Adipose tissue (tissue), 3 donors: ENCODE results near the gene EPHA10. TPM values are rescaled to one million over a fixed set of nuclear protein-coding genes. Genes with fewer than 3 reads are reported as not detected.
"Not testable (repeated sequence)": the region's sequence is repeated elsewhere in the genome, so short reads cannot be mapped to it uniquely, and the experiment has no call there.

Experiments
- H3K27ac ChIP-seq: one replicate; pipeline ENCODE4 v1.5.1; 2013; ENCODE audit warnings: low read depth, low read length
- WGBS, 3 donors: extraction: QIAGEN DNeasy Blood & Tissue Kit; methylation state at CpG; one replicate each; pipeline ENCODE4 v1.1.7; 2013; 5-methylcytosine and 5-hydroxymethylcytosine counted together
- polyA plus RNA-seq, 3 donors: library from polyadenylated mRNA; stranded (reverse); fragments of 200-250 nt; gene quantifications; one replicate each; pipeline ENCODE4 v1.2.3, GENCODE V29; 2013
- donor health status: healthy with polysubstance abuse.
- donor health status: Bipolar disorder and iron deficiency.
- donor health status: healthy.

Gene EPHA10
- polyA plus RNA-seq, 3 donors, result 0.04 to 2.0 (median 0.90) TPM

DNA sequence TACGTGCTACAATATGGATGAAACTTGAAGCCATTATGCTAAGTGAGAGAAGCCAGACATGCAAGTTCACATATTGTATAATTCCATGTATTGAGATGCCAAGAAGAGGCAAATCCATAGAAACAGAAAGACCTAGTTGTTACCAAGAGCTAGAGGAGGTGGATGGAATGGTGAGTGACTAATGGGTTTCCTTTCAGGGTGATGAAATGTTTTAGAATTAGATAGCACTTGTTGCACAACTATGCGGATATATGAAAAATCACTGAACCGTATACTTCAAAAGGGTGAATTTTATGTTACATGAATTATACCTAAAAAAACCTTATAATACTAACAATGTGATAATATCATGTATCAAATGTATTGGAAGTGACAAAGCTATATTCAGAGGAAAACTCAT lies 18.1 kb downstream of the EPHA10 start:
- WGBS, 3 donors, result 88 to 96% (median 93%) methylated on average over 3 of the region's 3 CpGs

DNA sequence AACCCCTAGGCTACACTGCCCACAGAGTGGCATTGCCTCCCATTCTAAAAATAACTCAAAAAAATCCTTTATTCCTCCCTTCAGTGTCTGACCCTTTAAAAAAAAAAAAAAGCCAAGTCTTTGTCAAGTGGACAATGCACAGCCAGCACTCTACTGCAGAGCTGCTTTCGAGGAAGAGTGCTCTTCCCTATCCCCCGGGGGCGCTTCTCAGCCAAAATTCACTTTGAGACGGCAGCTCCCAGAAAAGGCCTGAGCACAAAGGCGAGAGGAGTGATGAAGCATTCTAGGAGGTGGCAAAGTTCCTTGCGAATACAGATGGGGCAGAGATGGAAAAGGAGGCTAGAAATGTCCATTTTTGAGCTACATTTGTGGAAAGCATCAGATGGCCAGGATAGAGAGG lies 23.3 kb downstream of the EPHA10 start:
- 35 to 45% (median 38%) methylated on average over 6 of the region's 6 CpGs for WGBS, 3 donors

More for the DNA sequence above, 18.1 kb downstream of the EPHA10 start:
- H3K27ac ChIP-seq, result no peak overlapping the region

GRCh38 chr1:37741130-37741529 lies 23.8 kb downstream of the EPHA10 start:
- no peak overlapping the region for H3K27ac ChIP-seq
- WGBS, 3 donors, result 56 to 73% (median 65%) methylated on average over 9 of the region's 9 CpGs

More for the DNA sequence above, 23.3 kb downstream of the EPHA10 start:
- no peak overlapping the region for H3K27ac ChIP-seq

DNA sequence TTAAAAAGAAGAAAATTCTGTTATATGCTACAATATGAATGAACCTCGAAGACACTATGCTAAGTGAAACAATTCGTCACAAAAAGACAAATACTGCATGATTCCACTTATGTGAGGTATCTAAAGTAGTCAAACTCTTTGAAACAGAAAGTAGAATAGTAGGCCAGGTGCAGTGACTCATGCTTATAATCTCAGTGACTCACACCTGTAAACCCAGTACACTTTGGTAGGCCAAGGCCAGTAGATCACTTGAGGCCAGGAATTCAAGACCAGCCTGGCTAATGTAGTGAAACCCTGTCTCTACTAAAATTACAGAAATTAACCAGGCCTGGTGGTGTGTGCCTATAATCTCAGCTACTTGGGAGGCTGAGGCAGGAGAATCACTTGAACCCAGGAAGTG lies 25.7 kb downstream of the EPHA10 start:
- H3K27ac ChIP-seq, result no peak overlapping the region
- WGBS, 3 donors, result 50 to 91% (median 88%) methylated on average over 2 of the region's 2 CpGs

DNA sequence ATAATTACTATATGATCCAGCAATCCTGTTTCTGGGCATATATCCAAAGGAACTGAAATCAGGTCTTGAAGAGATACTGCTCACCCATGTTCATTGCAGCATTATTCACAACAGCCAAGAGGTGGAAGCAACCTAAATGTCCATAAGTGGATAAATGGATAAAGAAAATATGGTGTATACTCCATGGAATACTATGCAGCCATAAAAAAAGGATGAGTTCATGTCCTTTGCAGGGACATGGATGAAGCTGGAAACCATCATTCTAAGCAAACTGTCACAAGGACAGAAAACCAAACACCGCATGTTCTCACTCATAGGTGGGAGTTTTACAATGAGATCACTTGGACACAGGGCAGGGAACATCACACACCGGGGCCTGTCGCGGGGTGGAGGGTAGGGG lies 26.3 kb downstream of the EPHA10 start:
- 86 to 91% (median 88%) methylated on average over 4 of the region's 4 CpGs for WGBS, 3 donors

GRCh38 chr1:37737975-37738374 lies 26.9 kb downstream of the EPHA10 start:
- not testable (repeated sequence) for H3K27ac ChIP-seq
- 82 to 95% (median 83%) methylated on average over 7 of the region's 7 CpGs for WGBS, 3 donors

More for the DNA sequence above, 26.3 kb downstream of the EPHA10 start:
- not testable (repeated sequence) for H3K27ac ChIP-seq

GRCh38 chr1:37734629-37735591 lies 30.0 kb downstream of the EPHA10 start:
- 14 to 32% (median 20%) methylated on average over 23 to 32 of the region's 32 CpGs for WGBS, 3 donors
- H3K27ac ChIP-seq, result no peak overlapping the region

DNA sequence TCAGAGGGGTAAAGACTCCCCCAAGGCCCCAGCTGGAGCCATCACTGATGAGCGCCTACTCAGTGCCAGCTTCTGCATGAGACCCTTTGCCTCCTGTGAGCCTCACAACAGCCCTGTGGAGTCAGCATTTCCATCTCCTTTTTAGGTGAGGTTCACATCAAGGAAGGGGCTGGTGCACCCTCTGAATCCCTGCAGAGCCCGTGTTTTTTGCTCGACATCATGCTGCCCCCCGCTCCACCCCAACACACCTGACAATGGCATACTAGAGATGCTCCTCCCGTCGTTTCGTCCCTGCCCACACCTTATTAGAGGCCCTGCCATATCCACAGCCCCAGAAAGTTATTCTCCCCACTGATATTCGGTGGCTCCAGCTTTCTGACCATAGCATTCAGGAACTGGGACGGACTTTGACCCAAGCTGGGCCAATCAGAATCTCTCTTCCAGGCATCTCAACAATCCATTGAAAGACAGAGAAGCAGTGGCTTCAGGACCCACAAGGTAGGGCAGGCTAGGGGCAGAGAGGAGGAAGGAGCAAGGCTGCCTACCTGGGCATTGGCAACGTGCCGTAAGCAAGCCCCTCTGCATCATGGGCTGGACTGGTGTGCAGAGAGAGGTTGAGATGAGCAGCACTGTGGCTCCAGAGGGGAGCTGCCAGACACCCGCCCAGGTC lies 32.7 kb downstream of the EPHA10 start:
- H3K27ac ChIP-seq, result no peak overlapping the region
- WGBS, 3 donors, result 66 to 81% (median 76%) methylated on average over 12 of the region's 12 CpGs

DNA sequence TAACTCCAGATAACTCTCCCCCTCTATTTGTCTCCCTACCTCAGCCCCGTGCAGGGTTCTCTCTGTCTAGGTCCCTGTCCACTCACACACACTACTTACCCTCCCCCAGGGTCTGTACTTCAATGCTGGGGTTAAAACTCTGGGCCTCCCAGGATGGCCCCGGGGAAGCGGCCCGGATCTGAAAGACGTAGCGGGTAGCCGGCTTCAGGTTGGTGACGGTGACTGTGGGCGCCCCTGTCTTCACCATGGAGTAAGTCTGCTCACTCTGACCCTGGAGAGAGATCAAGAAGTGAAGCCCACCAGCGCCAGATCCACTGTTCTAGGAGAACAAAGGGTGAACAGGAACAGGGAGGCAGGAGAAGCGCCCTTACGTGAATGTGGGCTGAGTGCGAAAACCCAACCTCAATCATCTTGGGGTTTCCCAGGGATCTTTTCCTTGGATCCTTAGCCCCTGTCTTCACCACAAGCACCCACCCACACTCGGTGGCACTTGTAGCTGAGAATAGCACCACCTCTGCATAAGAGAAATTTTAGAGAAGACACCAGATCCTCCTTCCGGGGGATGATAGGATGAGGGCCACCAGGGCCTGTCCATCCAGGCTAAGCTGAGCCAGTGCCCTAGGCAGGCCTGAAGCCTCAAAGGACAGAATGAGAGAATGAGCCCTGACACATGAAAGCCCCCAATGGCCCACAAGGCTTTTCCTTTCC lies 33.5 kb downstream of the EPHA10 start:
- H3K27ac ChIP-seq, result no peak overlapping the region
- WGBS, 3 donors, result 88 to 90% (median 89%) methylated on average over 15 of the region's 15 CpGs

DNA sequence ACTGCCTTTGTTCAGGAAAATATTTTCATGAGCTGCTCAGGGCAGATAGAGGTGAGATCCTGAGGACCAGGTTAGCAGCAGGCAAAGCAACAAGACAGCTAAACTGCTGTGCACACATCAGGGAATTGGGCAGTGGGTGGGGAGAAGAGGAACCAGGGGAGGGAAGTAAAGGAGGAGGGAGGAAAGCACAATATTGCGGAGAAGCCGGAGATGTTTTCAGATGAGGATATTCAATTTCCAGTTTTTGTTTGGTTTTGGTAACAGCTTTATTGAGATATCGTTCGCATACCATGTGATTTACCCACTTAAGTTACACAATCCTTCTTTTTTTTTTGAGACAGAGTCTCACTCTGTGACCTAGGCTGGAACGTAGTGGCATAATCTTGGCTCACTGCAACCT lies 34.5 kb downstream of the EPHA10 start:
- WGBS, 3 donors, result 40 to 84% (median 69%) methylated on average over 5 of the region's 5 CpGs

GRCh38 chr1:37728416-37728815 lies 36.5 kb downstream of the EPHA10 start:
- 74 to 86% (median 81%) methylated on average over 4 of the region's 4 CpGs for whole genome bisulfite sequencing, 3 donors
- H3K27ac ChIP-seq, result no peak overlapping the region

More for the DNA sequence above, 34.5 kb downstream of the EPHA10 start:
- no peak overlapping the region for H3K27ac ChIP-seq

DNA sequence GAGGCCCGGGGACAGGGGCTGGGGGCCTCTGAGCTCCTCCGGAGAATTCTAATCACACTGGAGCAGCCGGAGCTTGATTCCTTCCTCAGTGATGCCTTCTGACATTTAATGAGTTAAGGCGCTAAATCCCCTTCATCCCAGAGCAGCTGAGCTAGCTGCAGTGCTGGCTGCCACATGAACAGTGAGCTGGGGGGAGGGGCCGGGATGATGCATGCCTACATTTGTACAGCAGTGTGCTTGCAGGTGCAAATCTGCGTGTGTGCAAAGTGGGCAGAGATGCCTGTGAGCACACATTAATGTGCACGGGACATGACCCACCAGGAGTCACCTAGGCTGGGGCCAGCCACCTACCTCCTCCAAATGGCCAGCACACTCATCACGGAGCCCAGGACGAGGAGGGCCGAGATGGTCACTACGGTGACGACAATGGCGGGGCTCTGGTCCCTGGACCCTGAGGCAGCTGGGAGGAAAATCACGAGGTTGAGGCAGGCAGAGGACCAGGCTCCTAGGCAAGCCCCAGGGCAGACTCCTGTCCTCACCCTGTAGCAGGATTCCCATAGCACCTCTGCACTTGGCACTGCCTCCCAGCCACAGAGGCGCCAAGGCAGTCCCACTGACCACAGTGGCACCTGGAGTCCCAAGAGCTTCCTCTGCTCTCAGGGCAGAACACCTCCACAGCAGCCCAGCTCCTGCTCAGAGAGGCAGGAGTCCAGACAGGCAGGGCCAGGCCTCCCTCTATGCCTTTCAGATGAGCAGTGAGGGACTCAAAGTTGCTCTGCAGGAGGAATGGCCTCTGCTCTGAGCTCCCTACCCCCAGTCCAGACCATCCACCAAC lies 38.0 kb downstream of the EPHA10 start:
- 48 to 79% (median 53%) methylated on average over 15 of the region's 15 CpGs for WGBS, 3 donors
- no peak overlapping the region for H3K27ac ChIP-seq

DNA sequence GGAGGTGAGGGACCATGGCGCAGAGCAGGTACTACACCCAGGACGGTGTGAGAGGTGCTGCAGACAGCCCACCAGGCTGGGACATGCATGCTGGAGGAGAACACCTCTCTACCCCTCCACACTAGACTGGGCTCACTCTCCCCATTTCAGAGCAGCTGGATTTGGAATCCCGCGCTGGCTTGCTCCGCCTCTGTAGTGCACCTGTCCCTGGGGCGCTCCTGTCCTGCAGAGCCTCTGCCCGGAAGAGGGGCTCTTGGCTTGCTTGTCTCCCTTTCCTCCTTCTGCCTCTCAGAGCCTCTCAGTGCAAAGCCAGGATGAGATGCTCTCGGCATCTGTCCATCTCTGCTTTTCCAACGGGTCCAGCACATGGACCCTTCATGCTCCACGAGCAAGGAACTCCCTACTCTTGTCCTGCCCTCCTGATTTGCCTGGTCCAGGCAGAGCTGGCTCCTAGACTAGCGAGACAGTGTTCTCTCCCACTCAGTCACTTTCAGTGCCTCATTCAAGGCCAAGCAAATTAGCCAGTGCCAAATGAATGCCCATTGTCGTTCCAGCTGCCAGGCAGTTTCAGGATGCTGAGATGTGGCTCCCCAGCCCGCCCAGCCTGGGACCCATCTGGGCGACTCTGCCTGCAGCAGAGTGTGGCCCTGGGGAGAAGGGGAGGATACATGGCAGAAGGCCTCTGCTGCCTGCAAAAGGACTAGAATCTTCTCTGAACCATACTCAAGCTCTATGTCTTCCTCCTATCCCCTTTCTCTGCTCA lies 38.9 kb downstream of the EPHA10 start:
- H3K27ac ChIP-seq, result no peak overlapping the region
- 73 to 75% (median 74%) methylated on average over 14 of the region's 14 CpGs for WGBS, 3 donors

DNA sequence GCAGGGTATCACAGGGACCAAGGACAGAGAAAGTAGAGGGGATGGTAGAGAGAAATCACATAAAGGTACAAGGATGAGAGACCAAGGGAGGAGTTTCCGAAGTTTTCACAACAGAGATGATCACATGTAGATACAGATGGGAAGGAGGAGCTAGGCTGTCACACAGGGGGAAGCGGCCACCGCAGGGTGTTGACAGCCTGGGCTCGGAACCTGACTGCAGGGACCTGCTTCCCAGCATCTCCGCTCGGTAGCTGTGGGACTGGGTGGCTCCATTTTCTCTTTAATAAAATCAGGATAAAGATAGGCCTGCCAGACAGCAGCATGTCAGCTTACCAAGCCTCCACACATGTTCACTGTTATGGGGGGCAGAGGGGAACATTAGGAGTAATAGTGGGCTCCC lies 40.3 kb downstream of the EPHA10 start:
- H3K27ac ChIP-seq, result no peak overlapping the region
- 82 to 92% (median 86%) methylated on average over 6 of the region's 6 CpGs for WGBS, 3 donors

DNA sequence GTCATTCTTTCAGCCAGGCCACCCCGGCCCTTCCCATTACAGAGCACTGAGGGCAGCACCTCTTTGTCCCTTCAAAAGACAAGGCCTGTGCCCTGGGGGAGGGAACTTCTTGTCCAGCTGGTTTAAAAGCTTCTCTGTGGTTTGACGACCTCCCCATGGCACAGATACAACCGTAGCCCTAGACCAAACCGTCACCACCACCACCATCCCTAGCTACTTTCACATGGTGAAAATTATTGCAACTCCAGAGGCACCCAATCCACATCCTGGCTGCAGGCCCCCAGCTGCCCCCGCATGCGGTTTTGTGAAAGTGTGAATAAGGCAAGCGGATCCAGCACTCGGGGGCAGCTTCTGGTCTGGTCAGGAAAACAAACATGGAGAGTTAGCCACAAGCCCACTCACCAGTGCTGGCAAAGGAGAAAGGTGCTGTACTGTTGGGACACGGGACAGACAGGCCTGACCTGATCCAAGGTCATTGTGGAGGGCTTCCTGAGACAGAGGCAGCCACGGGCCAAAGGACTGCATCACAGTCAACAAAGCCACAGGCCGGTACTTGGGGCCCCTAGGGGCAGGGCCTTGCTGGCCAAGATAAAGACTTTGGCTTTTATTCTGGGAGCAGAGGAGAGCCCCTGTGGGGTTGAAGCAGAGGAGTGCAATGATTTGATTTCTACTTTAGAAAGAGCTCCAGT lies 41.4 kb downstream of the EPHA10 start:
- 48 to 66% (median 55%) methylated on average over 11 of the region's 11 CpGs for WGBS, 3 donors
- no peak overlapping the region for H3K27ac ChIP-seq

DNA sequence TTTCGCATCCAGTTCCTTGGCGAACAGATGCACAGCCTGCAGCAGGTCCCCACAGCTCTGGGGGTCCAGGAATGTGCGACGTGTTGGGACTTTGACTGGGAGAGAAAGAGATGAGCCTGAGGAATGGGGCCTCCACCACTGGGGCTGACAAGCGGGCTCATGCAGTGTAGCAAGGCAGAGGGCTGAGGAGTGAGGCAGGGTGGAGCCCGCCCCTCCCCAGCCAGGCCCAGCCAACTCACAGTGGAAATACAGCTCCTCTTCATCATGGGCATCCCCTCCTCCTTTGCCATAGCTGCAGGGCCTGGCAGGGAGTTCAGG lies 41.9 kb downstream of the EPHA10 start:
- WGBS, 3 donors, result 85 to 90% (median 88%) methylated on average over 6 of the region's 6 CpGs
- H3K27ac ChIP-seq, result no peak overlapping the region
